NCI-H524 treated with DMSO at 0.1 percent for 48 hours (cell line): ENCODE results near the gene INSR.
"Not testable (repeated sequence)": the region's sequence is repeated elsewhere in the genome, so short reads cannot be mapped to it uniquely, and the experiment has no call there.

Source experiments
- DNase-seq: peaks from one replicate; lab custom pipeline; 2025; lab: John Stamatoyannopoulos, UW

INSR gene

GRCh38 chr19:7098701-7099596 is 195.3 kb downstream of the INSR start:
- peak; percentile 68 for DNase-seq

- no peak for DNase-seq
Observed at GRCh38 chr19:7098096-7098495, 196.1 kb downstream of the INSR start.

GRCh38 chr19:7088999-7089398 is 205.2 kb downstream of the INSR start:
- no peak for DNase-seq

DNA sequence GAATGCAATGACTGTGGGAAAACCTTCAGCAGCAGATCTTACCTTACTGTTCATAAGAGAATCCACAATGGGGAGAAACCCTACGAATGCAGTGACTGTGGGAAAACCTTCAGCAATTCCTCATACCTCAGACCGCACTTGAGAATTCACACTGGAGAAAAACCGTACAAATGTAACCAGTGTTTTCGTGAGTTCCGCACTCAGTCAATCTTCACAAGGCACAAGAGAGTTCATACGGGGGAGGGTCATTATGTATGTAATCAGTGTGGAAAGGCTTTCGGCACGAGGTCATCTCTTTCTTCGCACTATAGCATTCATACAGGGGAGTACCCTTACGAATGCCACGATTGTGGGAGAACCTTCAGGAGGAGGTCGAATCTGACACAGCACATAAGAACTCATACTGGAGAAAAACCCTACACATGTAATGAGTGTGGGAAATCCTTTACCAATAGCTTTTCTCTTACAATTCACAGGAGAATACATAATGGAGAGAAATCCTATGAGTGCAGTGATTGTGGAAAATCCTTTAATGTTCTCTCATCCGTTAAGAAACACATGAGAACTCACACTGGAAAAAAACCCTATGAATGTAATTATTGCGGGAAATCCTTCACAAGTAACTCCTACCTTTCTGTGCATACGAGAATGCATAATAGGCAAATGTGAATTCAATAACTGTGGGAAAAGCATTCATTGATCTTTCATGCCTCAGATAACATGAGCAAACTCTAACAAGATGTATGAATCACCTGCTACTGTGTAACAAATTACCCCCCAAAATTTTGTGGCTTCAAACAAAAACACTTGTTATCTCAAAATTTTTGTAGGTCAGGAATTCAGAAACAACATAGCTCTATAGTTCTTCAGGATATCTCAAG is 210.9 kb downstream of the INSR start:
- no peak for DNase-seq

GRCh38 chr19:7078008-7078407 is 216.2 kb downstream of the INSR start:
- DNase-seq, result no peak

- no peak for DNase-seq
Observed at GRCh38 chr19:7076151-7076550, 218.1 kb downstream of the INSR start.

DNA sequence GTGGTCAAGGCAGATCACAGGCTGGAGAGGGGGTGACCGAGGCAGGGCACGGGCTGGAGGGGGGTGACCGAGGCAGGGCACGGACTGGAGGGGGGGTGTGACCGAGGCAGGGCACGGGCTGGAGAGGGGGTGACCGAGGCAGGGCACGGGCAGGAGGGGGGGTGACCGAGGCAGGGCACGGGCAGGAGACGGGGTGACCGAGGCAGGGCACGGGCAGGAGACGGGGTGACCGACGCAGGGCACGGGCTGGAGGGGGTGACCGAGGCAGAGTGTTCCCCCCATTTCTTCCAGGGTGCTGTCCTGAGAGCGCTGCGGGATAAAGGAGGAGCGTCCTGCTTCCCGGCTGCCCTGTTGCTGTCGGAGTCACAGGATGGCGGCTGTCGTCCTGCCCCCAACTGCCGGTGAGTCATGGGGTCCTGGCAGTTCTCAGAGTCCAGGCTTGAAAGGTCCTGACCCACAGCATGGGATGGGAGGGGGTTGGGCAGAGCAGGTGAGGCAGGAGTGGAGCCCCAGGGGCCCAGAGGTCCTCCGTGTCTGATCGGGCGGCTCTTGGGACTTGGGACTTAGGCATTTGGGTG is 219.4 kb downstream of the INSR start:
- no peak for DNase-seq

DNA sequence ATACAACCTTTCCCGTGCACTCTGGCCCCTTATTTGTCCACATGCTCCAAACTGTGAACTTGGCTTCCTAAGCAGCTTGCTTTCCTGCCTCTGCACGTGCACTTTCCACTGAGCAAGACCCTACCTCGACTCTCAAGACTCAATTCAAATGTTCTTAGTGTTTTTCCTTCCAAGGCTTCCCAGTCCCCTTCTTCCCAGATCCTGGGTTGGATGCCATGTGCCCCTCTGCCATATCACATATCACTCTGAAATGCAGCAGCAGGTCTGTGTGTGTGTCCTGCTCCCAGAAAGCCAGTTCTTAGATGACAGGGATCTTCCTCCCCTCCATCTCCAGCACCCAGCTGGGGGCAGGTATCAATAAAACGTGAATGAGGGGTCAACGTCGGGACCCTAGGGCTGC is 221.7 kb downstream of the INSR start:
- DNase-seq, result no peak

- DNase-seq, result no peak
Observed at GRCh38 chr19:7069904-7070226, 224.3 kb downstream of the INSR start.

GRCh38 chr19:7069042-7069903 is 224.9 kb downstream of the INSR start, which contains the start of gene ZNF557:
TSS of gene ZNF557 (plus strand) at chr19:7069703. CDS start at chr19:7075075, 5,372 bp downstream.
- peak; percentile 58 for DNase-seq

DNA sequence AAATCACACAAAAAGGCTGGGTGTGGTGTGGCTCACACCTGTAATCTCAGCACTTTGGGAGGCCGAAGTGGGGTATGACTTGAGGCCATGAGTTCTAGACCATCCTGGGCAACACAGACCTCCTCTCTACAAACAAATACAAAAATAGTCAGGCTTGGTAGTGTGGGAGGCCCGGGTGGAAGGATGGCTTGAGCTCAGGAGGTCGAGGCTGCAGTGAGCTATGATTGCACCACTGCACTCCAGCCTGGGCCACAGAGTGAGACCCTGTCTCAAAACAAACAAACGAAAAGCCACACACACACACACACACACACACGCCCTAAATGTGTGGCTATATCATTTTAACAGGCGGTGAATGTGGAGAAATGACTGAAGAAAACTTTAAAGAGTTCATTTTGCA is 225.6 kb downstream of the INSR start:
- DNase-seq, result no peak

DNA sequence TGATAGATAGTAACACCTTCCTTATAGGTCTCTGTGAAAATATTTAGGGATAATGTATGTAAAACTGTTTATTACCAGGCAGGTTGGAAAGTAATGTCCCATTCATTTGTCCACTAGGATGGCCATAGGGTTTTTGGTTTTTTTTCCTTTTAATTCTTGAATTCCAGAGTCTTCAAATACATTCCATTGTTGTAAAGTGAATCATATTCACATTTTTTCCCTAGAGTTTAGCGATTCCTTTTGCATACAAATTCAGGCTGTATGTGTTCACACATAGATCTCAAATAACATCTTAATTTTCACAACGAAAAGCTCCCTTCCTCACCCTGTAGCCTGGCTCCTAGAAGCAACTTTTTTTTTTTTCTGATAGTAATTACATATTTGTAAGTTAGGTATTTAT is 226.5 kb downstream of the INSR start:
- no peak for DNase-seq

GRCh38 chr19:7067122-7067521 is 227.1 kb downstream of the INSR start:
- DNase-seq, result not testable (repeated sequence)

- DNase-seq, result no peak
Observed at GRCh38 chr19:7063764-7064418, 230.3 kb downstream of the INSR start.

- DNase-seq, result no peak
Observed at GRCh38 chr19:7063339-7063738, 230.9 kb downstream of the INSR start.
